ENCODE measurements around the gene CDK10.
"Not testable (repeated sequence)": the region's sequence is repeated elsewhere in the genome, so short reads cannot be mapped to it uniquely, and the experiment has no call there.

Gene CDK10

DNA sequence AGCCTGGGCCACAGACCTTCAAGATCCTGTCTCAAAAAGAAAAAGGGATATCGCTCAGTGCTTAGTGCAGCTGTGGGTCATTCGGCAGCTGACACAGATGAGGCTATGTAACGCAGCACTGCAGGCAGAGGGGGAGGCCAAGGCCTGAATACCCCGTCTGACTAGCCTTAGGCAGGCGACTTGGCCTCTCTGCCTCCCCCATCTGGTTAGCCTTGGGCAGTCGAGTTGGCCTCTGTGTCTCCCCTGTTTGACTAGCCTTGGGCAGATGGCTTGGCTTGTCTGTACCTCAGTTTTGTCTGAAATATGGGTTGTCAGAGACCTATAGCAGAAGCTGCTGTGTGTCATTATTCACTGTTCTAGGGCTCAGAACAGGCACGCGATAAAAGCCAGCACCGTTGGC, 18.9 kb upstream of the CDK10 start:
- DNase-seq (ENCODE audit: low read depth): no peak

DNA sequence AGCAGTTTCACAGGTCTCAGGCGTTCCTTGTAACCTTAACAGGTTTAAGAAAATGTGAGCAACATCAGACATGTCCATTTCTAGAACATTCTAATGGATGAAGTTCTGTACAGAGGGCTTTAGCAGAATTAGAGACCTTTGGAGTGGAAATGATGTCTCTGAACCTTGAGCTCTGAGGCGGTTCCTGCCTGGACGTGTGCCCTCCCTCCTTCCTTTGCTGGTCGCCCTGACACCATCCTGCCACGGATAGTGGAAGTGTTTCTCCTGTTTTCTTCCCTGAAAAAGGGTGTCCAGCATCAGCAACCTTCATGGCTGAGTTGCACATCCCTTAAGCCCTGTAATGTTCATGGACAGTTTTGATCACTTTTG, 17.7 kb upstream of the CDK10 start:
- DNase-seq (ENCODE audit: low read depth): no peak

DNA sequence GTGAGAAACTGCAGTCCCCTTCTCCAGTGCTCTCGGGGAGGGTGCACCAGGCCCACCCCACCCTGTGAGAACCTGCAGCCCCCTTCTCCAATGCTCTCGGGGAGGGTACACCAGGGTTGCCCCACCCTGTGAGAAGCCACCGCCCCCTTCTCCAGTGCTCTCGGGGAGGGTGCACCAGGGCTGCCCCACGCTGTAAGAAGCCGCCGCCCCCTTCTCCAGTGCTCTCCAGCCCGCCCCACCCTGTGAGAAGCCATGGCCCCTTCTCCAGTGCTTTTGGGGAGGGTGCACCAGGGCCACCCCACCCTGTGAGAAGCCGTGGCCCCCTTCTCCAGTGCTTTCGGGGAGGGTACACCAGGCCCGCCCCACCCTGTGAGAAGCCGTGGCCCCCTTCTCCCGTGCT, 16.7 kb upstream of the CDK10 start:
- DNase-seq (ENCODE audit: low read depth): no peak

DNA sequence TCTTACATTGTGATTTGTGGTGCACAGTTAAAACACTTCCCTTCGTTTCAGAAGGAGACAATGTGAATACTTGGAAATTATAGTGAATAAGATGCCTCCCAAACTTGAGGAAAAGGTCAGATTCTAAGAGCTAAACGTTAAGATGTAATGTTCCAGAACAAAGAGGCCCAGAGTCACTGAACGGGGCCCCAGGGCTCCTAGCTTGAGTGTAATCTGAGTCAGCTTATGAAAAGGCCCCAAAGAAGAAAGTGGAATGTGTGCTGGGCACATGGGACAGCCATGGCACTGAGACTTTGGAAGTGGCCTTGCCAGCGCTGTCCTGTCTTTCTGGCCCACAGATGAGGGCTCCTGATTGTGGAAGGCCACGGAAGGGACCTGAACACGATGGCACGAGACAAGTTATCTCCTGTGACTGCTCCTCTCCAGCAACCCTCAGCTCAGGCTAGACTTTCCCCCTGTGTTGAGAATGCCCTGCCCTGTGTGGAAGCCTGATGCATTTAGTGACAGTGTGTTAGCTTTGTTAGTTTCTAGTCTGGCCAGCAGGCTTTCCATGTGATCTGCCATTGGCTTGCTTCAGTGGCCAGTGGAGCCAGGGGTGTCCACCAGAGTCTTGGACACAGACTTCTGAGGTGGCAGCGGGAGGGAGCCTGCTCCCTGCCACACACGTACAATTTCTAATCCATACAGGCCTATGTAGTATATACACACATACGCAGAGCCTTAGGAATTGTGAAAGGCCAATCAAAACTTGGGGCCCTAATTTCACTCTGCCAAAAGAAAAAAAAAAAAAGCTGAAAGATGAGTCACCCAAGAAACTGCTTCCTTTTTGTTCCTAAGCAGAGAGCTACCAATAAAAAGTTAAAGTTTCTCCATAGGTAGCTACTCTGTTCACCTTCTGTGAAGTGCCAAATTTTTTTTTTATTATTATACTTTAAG, 15.7 kb upstream of the CDK10 start:
- no peak for DNase-seq (ENCODE audit: low read depth)

DNA sequence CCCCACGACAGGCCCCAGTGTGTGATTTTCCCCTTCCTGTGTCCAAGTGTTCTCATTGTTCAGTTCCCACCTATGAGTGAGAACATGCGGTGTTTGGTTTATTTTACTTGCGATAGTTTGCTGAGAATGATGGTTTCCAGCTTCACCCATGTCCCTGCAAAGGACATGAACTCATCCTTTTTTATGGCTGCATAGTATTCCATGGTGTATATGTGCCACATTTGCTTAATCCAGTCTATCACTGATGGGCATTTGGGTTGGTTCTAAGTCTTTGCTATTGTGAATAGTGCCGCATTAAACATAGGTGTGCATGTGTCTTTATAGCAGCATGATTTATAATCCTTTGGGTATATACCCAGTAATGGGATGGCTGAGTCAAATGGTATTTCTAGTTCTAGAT, 14.9 kb upstream of the CDK10 start:
- DNase-seq (ENCODE audit: low read depth): not testable (repeated sequence)

DNA sequence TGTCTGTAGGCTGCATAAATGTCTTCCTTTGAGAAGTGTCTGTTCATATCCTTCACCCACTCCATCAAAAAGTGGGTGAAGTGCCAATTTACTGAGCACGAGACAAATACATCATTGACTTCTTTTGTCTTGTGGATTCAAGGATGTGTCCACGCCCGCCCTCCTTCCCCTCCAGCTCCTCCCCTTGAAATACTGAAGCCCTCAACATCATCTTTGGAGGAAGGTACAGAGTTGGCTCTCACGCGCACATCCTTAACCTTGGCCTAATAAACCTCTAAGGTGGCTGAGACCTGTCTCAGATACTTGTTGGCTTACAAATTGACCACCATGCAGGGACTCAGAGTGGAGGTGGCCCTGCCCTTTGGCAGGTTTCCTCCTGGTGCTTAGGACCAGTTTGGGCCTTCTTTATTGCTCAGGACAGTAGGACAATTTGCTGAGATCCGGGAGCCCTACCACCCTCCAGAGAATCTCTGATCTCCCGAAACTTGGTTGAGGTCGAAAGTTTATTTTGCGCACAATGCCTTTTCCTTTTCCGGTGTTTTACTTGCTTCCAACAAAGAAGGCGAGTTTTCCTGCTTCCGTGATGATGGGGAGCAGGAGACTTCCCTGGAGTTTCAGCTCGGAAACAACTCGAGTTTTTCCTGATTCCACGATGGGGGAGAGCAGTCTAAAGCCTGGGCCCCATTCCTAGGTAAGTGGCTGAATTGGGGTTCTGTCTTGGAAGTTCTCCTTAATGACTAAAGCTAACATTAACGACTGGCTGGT, 14.1 kb upstream of the CDK10 start:
- DNase-seq (ENCODE audit: low read depth): no peak

DNA sequence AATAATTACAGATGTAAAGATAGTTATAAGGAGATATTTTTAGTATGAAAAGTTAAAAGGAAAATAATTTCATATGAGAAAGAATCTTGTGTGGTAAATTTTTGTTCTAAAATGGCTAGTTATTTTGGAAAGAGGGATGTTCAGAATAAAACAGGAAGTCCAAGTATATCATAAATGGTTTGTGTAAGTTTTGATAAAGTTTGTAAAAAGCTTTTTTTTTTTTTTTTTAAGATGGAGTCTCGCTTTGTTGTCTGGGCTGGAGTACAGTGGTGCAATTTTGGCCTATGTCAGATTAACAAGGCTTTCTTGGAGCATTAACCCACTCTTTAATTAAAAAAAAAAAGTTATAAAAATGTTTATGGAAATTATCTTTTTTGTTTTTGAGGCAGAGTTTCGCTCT, 8.2 kb upstream of the CDK10 start:
- no peak for DNase-seq (ENCODE audit: low read depth)

DNA sequence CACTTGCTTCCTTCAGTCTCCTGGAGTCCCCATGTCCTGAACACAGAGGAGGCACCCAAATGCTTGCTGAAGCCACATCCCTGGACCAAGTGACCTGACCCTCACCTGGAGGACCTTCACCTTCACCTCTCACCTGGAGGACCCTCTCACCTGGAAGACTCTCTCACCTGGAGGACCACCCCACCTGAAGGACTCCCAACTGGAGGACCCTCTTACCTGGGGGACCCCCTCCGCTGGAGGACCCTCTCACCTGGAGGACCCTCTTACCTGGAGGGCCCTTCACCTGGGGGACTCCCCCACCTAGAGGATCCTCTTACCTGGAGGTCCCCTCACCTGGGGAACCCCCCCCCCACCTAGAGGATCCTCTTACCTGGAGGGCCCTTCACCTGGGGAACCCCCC, 573 bp upstream of the CDK10 start:
- no peak for DNase-seq (ENCODE audit: low read depth)

DNA sequence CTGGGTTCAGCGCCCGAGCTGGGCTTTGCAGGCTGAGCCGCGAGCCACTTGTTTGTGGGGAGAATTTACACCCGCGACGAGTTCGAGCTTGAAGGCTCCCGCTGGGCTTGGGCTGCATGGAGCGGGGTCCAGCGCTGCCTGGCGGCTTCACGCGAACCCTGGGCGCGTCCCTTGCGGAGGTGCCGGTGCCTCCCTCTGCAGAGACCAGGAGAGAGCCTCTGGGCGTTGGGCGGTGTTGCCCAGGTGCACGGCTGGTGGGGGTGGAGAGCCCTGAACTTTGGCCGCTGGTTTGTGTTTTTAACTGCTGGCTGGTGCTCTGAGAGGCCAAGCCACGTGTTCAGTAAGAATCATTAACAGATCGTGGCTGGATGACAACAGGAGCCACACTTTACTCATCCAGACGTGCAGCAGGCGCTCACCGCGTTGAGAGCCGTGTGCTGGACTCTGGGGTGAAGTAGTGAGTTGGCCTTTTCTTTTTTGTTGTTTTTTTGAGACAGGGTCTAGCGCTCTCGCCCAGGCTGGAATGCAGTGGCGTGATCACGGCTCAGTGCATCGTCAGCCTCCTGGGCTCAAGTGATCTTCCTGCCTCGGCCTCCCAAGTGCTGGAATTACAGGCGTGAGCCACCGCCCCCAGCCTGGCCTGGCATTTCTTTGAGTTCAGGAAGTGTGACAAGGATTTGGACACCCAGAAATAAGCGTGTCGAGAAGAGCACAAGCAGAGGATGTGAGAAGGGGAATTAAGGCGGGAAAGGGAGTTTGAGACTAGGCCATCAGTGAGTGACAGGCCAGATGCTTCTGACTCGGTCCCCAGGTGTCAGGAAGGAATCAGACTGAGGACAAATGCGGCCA, 827 bp downstream of the CDK10 start:
- no peak for DNase-seq (ENCODE audit: low read depth)

DNA sequence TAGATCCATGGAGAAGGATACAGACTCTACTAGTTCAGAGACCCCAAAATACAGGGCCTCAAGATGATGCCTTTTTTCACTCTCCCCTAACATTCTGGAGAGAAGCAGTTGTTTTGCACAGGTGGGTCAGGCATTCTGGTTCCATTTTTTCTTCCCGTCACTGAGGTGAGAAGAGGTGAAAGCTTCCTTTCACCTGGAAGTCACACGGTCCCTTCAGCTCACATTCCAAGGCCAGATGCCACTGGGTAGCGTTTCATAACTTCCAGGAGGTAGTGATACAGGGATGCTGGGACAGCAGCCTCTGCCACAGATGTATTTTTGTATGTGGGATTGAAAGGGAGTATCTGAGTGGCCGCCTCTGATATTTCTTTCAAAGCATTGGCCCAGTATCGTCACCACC, 1.9 kb downstream of the CDK10 start:
- DNase-seq (ENCODE audit: low read depth): no peak

DNA sequence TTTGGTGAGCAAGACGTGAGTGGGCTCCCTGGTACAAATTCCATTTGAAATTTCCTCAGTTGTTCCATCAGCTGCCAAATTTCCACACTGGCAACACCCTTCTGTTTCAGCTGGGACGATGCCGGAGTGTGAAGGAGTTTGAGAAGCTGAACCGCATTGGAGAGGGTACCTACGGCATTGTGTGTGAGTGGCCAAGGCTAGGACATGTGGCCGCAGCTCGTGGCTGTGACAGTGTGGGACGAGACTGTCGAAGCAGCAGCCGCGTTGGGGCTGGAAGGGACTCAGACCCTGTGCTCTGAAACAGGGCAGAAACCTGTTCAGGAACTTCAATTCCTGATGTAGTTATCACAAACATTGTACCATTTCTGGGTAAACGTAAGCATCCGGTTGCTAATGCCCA, 2.7 kb downstream of the CDK10 start:
- no peak for DNase-seq (ENCODE audit: low read depth)

DNA sequence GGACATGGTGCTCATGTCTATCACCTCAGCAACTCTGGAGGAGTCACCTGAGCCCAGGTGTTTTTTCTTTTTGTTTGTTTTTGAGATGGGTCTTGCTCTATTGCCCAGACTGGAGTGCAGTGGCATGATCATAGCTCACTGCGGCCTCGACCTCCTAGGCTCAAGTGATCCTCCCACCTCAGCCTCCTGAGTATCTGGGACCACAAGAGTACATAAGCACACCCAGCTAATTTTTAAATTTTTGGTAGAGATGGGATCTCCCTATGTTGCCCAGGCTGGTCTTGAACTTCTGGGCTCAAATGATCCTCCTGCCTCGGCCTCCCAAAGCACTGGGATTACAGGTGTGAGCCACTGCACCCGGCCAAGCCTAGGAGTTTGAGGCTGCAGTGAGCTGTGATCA, 3.1 kb downstream of the CDK10 start:
- not testable (repeated sequence) for DNase-seq (ENCODE audit: low read depth)

DNA sequence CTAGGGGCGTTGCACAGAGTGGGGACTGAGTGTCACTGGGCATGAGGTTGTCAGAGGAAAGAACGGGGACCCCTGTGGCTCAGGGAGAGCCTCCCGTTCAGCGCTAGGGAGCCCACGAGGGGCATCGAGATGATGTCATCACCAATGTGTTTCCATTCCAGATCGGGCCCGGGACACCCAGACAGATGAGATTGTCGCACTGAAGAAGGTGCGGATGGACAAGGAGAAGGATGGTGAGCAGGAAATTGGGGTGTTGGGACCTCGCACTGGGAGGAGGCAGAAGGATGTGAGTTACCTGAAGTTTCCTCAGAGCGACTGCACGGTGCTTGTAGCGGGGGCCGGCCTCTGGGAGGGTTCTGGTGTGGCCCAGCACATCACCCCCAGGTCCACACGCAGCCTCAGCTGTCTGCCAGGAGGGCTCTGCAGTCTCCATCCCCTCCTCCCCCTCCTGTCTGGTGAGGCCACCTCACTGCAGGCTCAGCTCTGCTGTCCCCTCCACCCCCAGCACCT, 4.0 kb downstream of the CDK10 start:
- DNase-seq (ENCODE audit: low read depth): no peak

DNA sequence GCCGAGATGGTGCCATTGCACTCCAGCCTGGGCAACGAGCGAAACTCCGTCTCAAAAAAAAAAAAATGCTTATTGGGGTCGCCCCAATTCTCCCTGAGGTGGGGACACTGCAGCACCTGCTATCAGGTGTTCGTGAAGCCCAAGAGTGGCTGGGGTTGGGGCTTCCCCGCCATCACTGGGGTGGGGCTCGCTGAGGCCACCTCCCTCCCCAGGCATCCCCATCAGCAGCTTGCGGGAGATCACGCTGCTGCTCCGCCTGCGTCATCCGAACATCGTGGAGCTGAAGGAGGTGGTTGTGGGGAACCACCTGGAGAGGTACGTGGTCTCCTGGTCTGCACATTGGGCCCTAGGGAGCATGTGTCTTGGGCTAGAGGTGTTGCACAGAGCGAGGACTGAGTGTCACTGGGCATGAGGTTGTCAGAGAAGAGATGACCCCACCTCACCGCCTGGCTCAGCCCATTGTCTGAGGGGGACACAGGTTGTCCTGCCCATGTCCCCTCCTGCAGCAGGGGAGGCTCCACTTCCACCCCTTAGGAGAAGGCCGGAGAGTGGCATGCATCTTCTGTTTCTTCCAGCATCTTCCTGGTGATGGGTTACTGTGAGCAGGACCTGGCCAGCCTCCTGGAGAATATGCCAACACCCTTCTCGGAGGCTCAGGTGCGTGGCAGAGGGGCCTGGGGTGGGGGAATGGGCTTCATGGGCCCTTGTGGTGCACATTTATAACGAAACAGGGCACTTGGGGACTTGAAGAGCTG, 4.9 kb downstream of the CDK10 start:
- DNase-seq (ENCODE audit: low read depth): no peak

DNA sequence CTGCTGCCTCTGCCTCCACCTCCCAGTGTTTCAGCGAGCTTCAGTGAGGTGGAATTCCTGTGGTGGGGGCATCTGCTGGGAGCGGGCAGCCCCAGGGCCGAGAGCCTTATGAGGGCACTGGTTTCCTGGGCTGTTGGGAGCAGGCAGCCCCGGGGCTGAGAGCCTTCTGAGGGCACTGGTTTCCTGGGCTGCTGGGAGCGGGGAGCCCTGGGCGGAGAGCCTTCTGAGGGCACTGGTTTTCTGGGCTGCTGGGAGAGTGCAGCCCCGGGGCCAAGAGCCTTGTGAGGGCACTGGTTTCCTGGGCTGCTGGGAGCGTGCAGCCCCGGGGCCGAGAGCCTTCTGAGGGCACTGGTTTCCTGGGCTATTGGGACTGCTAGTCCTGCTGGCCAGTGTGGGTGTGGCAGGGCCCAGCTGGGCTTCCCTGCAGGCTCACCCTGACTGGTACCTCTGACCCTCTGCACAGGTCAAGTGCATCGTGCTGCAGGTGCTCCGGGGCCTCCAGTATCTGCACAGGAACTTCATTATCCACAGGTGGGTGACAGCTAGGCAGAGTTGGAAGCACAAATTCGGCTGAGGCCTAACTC, 5.6 kb downstream of the CDK10 start:
- no peak for DNase-seq (ENCODE audit: low read depth)

DNA sequence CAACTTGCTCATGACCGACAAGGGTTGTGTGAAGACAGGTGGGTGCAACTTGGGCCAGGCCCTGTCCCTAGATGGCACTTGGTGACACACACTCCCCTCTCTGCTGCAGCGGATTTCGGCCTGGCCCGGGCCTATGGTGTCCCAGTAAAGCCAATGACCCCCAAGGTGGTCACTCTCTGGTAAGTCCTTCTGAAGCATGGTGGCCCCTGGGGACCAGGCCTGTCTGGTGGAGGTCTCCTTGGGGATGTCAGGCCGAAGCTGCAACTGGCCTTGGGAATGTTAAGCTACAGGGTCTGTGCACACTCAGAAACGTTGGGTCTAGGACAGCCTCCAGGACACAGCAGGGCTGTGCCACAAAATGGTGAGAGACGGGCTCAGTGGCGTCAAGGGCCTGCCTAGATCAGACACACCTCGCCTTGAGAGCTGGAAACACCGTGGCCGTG, 6.8 kb downstream of the CDK10 start:
- DNase-seq (ENCODE audit: low read depth): no peak

DNA sequence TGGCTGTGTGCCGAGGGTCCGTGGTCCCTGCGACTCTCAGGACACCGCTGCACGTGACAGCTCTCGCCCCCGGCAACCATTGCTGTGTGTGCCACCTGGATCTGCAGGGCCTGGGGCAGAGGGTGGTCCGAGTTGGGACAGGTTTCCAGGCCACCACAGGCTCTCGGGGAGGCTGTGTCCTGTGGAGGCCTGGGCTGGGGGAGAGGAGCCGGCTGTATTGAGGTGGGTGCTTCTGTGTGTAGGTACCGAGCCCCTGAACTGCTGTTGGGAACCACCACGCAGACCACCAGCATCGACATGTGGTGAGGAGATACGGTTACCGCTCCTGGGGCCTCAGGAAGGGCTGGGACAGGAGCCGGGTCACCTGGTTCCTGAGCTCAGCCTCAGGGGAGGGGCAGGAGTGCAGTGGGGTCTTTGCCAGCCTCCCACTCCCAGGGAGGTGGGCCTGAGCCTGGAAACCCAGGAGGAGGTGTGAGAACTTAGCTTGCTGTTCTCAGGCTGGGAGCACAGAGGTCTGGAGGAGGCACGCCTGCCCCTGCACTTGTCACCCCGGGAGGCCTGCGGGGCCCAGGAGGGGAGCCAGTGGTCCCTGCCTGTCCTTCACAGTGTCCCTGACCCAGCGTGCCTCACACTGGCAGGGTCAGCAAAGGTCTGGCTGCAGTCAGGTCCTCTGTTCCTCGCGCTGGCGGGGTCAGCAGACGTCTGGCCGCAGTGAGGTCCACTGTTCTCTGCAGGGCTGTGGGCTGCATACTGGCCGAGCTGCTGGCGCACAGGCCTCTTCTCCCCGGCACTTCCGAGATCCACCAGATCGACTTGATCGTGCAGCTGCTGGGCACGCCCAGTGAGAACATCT, 7.7 kb downstream of the CDK10 start:
- DNase-seq (ENCODE audit: low read depth): no peak

DNA sequence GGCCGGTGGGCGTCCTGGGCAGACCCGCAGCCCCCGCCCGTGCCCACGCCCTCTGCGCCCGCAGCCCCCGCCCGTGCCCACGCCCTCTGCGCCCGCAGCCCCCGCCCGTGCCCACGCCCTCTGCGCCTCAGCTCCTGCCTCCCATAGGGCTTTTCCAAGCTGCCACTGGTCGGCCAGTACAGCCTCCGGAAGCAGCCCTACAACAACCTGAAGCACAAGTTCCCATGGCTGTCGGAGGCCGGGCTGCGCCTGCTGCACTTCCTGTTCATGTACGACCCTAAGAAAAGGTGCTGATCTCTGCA, 8.2 kb downstream of the CDK10 start:
- DNase-seq (ENCODE audit: low read depth): not testable (repeated sequence)

DNA sequence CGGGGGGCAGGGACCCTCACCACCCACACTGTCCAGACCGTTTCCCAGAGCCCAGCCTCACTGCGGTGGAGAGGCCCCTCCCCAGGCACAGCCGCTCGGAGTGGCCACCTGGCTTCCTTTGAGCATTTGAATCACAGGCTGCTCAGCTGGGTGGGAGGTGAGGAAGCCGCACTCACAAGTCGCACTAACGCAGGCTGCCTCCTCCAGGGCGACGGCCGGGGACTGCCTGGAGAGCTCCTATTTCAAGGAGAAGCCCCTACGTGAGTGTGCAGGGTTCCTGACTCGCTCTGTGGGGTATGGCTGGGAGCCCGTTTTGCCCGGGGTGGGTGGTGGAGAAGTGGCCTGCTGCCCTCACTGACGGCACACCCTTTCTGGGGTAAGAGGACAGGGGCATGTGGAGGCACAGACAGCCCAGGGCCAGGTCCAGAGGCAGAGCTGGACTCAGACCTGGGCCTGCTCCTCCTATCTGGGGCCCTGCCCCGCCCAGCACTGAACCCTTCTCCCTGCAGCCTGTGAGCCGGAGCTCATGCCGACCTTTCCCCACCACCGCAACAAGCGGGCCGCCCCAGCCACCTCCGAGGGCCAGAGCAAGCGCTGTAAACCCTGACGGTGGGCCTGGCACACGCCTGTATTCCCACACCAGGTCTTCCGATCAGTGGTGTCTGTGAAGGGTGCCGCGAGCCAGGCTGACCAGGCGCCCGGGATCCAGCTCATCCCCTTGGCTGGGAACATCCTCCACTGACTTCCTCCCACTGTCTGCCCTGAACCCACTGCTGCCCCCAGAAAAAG, 8.8 kb downstream of the CDK10 start:
- no peak for DNase-seq (ENCODE audit: low read depth)

Measured in stimulated activated CD8-positive, alpha-beta memory T cell treated with anti-CD3 and anti-CD28 coated beads, Interleukin-12 subunit alpha, Interleukin-12 subunit beta, amount 100 ng/mL, for 1 hour (primary cell).